COLO668 (cell line): ENCODE data around the gene CMTM5.
"Not testable (repeated sequence)": the region's sequence is repeated elsewhere in the genome, so short reads cannot be mapped to it uniquely, and the experiment has no call there.

Source experiments
- DNase-seq: peaks from one replicate; lab custom pipeline; 2025; ENCODE audit not compliant: unreplicated experiment; lab: John Stamatoyannopoulos, UW

Gene CMTM5

GRCh38 chr14:23396126-23396525, 19.3 kb downstream of the CMTM5 start:
- no peak for DNase-seq

DNA sequence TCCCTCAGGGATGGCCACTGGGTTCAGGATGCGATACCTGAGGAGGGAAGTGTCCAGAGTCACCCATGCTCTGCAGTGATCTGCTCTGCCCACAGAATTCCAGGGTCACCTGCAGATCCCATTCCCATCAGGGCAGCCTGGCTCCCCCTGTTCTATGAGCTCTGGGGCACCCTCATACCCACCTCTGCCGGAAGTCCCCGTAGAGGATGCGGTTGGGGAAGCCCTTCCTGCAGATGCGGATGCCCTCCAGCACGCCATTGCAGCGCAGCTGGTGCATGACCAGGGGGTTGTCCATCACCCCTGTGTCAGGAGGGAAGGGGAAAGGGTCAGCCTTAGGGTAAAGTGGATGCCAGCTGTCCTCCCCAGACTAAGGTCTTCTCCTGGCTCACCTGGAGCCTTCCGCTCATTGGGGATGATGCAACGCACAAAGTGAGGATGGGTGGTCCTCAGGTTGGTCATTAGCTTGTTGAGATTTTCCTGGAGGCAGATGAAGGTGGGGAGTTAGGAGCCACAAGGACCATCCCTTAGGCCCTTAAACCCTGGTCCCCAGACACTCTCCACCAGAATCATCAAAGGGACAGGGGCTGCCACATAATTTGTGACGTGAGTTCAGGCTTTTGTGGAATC, 20.0 kb downstream of the CMTM5 start:
- DNase-seq: no peak

- DNase-seq: peak; percentile 70
Measured at GRCh38 chr14:23398348-23398747, 21.5 kb downstream of the CMTM5 start.

DNA sequence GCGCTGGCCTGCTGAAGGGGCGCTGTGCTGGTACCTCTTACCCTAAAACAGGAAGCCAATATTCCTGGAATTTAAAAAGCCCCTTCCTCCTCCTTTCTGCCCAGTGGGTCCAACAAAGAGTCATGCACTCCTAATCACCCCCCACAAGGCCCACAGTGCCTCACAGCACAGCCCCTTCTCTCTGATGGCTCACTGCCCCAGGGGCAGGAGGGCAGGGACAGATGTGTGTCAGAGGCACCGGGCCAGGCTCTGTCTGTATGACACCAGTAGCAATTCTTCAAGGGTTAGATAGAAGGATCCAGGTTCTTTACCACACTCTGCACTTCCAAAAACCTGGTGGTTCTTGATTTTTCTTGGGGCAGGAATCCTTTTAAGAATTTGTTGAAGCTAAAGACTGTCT, 22.3 kb downstream of the CMTM5 start:
- no peak for DNase-seq

- no peak for DNase-seq
Measured at GRCh38 chr14:23399591-23399990, 22.7 kb downstream of the CMTM5 start.

DNA sequence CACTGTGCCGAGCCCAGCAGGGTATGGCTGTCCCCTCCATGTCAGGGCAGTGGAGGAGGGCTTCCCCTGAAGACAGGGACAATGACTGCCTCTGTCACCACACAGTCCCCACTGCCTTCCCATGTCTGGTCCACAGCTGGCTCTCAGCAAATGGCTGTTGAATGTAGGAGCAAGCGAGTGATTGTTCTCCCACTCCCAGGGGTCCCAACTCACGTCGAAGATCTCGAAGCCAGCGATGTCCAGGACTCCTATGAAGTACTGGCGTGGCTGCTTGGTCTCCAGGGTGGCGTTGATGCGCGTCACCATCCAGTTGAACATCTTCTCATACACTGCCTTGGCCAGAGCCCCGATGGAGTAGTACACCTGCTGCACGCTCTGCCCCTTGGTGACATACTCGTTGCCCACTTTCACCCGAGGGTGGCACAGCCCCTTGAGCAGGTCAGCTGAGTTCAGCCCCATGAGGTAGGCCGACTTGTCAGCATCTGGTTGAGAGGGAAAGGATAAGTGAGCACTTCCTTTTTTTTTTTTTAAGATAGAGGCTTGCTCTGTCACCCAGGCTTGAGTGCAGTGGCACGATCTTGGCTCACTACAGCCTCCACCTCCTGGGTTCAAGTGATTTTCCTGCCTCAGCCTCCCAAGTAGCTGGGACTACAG, 23.8 kb downstream of the CMTM5 start:
- not testable (repeated sequence) for DNase-seq

DNA sequence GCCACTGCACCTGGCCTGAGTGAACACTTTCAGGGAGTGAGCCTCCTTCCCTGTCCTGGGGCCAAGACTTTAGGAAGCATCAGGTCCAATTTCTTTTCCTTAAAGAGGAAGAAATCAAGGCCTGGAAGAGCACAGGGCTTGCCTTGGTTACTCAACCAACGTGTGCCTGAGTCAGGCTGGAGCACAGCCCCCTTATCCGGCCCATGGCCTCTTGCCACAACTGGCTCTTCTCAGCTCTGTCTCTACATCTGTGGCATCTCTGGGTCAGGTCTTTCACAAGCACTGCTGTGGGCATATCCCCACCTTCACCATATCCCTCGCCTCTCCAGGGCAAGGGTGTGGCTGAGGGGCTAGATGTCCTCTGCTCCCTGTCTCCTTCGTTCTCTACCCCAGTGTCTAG, 24.4 kb downstream of the CMTM5 start:
- DNase-seq: no peak

DNA sequence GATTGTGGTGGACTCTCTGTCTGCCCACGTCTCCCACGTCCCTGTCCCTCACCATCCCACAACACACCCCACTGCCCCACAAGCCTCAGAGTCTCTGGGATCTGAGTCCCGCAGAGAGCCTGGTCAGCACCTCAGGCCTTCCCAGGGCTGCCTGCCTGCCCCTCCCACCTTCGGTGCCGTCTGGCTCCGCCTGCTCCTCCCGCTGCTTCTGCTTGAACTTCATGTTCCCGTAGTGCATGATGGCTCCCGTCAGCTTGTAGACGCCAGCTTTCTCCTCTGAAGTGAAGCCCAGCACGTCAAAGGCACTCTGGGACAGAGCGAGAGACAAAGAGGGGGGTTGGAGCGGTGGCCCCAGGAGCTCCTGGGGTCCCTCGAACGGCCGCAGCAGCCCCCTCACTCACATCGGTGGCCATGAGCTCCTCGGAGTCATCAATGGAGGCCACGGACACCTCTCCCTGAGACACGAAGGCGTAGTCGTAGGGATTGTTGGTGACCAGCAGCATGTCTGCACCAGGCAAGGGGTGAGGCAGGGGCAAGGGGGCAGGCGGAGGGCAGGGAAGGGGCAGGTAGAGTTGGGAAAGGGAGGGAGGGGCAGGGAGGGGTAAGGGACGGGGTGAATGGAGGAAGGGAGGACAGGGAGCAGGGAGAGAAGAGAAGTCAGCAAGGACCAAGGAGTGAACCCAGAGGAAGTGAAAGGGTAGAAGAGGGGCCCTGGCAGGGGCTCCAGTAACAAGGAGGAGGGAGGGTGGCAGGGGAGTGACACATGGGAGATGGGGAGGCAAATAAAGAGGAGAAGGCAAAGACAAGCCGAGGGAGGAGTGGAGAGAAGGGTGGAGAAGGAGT, 25.7 kb downstream of the CMTM5 start:
- DNase-seq: no peak

- DNase-seq: no peak
Measured at GRCh38 chr14:23403139-23403438, 26.2 kb downstream of the CMTM5 start.

DNA sequence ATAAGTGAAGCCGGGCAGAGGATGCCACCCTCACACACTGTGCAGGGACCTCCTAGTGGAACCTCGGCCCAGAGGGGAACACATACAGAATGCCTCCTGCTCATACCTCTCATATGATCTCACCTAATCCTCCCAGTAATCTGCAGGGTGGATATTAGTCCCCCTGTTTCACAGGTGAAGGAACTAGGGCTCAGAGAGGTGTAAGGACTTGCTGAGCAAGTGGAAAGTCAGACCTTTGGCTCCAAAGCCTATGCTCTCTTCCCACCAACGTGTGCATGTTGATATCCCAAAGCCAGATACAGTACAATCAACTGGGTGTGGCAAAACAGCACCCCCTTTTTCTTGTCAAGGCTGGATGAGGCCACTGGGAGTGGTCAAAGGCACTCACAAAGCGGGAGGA, 27.1 kb downstream of the CMTM5 start:
- DNase-seq: no peak

DNA sequence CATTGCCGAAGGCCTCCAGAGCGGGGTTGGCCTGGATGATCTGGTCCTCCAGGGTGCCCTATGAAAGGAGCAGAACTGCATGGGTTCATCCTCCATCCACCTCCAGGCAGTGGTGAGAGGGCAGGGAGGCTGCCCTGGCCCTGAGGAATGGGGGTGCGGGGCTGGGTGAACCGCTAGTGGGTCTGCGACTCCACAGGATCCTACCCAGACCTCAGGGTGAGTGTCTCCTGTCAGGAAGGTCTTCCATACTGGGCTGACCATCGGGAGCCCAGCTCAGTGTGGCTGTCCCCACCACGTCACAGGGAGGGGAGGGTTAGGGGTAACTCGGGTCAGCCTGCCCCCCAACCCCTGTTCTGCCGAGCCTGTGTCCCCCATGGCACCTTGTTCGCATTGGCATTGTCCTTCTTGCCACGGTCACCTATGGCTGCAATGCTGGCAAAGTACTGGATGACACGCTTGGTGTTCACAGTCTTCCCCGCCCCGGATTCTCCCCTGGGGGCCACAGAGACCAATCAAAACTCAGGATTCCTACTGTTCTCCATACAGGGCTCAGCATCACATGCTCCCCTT, 27.6 kb downstream of the CMTM5 start:
- no peak for DNase-seq

GRCh38 chr14:23405096-23405495, 28.2 kb downstream of the CMTM5 start:
- DNase-seq: no peak

- no peak for DNase-seq
Measured at GRCh38 chr14:23405516-23406025, 28.7 kb downstream of the CMTM5 start.

DNA sequence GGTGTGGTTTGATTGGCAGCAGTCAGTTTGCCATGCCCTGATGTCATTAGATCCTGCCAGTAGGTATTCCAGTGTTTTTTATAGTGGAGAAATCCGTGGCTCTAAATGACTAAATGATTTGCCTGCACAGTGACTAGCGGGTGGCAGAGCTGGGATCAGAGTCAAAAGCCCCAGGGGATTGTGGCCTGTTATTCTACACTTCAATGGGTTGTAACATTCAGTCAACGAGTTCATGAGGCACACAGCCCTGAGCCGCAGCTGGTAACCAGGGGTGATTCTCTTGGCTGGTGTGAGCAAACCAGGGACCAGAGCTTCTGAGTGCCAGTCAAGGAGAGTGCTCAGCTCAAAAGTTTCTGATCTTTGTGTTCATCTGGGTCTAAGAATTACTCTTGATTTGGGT, 29.4 kb downstream of the CMTM5 start:
- DNase-seq: no peak

DNA sequence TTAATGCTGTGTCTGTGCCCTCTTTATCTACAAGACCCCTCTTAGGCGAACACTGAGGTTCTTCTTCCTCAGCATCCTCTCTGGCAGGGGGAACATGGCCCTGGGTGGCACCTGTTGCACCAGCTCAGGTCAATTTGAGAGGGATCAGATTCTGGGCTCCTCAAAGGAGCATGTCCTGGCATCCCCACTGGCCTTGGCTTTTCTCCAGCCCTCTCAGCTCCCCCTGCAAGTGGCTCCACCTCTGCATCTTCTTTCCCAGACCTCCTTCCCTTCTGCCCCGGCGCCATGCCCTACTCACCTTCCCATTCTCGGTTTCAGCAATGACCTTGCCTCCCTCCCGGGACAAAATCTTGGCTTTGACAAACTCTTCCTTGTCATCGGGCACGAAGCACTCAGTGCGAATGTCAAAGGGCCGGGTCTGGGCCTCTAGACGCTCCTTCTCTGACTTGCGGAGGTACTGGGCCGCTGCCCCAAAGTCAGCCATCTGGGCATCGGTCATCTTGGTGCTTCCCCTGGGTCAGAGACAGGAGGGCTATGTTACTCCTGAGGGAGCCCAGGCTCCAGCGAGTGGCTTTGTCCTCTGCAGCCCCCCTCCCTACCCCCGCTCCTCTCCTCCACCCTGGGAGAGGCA, 30.0 kb downstream of the CMTM5 start:
- DNase-seq: no peak

DNA sequence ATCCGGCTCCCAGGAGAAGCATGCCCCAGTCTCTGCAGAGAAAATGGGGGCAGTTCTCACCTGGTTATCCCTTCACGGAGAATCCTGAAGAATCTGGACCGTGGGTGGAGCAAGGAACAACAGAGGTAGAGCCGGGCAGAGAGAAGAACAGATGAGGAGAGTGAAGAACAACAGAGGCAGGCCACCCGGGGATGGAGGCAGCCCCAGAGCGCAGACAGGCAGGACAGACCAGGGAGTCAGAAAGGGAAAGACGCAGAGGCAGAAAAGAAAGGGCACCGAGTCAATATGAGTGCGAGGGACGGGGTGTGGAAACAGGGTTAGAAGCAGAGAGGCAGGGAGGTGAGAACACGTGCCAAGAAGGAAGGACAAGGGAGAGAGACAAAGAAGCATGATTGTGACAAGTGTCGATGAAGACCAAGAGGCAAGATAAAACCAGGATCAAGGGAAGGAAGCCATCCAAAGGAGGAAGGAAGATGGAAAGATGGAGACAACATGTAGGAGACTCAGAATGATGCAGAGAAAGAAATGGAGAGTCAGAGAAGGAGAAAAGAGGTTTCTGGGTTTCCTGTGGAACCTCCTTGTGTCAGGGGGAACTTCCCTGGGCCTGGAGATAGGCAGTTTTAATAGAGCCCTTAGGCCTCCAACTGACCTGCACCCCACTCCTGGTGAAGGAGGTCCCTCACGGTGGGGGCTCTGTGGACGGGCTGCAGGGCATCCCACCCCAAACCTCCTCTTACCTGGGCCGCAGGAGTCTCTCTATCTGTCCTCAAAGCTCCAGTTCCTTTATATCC, 30.9 kb downstream of the CMTM5 start, which contains the start of gene MYH6:
MYH6 (minus strand) TSS at position 758 of the 791 bp plus-strand sequence. CDS start 1,050 bp downstream, outside the sequence.
- DNase-seq: no peak

GRCh38 chr14:23408307-23408630, 31.4 kb downstream of the CMTM5 start:
- no peak for DNase-seq

GRCh38 chr14:23409475-23409874, 32.6 kb downstream of the CMTM5 start:
- DNase-seq: no peak

DNA sequence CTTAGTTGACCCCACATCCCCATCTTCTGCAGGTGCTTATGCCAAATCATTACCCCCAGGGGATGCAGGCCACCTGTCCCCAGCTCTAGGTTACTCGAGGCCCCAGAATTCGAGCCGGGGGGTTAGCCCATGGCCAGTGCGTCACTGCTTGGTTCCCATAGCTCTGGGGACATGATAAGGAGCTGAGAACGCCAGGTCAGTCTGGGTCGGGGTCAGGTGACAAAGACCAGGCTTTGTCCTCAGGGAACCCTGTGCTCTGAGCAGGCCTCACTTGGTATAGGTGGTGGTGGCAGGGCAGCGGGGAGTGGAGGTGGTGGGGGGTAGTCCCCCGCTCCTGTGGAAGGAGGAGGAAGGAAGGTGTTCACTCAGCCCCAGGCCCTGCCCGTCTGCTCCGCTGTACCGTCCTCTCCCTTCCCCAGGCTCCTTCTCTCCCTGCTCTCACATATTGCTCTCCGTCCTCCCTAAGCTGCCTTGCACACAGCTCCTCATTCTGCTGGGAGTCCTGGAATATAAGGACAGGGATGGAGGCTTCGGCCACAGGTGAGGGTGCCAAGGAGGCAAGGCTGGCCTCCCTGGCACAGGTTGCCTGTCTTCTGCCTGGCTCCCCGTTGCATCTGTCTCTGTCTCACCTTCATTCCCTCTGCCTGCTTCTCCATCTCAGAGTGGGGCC, 33.3 kb downstream of the CMTM5 start:
- DNase-seq: no peak
